Endodermal cell (in vitro differentiated cells): Measurements from ENCODE around the gene MYO5A. TPM values are rescaled to one million over a fixed set of nuclear protein-coding genes. Genes with fewer than 3 reads are reported as not detected.
"Not testable (repeated sequence)": the region's sequence is repeated elsewhere in the genome, so short reads cannot be mapped to it uniquely, and the experiment has no call there.

Experiments
- DNase-seq: peaks from one replicate; pipeline ENCODE4 v3.0.0-alpha.2; 2017
- H3K27ac ChIP-seq: 2 replicates; pipeline ENCODE4 v1.5.1; 2013; ENCODE audit warnings: mild to moderate bottlenecking, low read depth, low read length, moderate library complexity
- H3K27me3 ChIP-seq: 2 replicates; pipeline ENCODE4 v1.6.1; 2013; ENCODE audit warnings: mild to moderate bottlenecking, low read length, moderate library complexity; ENCODE audit not compliant: insufficient read depth, control insufficient read depth, poor library complexity, severe bottlenecking
- H3K36me3 ChIP-seq: 2 replicates; pipeline ENCODE4 v1.7.0; 2013; ENCODE audit warnings: mild to moderate bottlenecking, low read length, moderate library complexity; ENCODE audit not compliant: control insufficient read depth, insufficient read depth
- H3K4me1 ChIP-seq: one replicate; pipeline ENCODE4 v1.7.0; 2013; ENCODE audit warnings: low read length; ENCODE audit not compliant: control insufficient read depth, insufficient read depth
- H3K4me3 ChIP-seq: 2 replicates; pipeline ENCODE4 v1.5.1; 2013; ENCODE audit warnings: mild to moderate bottlenecking, low read length, moderate library complexity
- H3K9ac ChIP-seq: 2 replicates; pipeline ENCODE4 v1.6.1; 2013; ENCODE audit warnings: mild to moderate bottlenecking, low read length, moderate library complexity; ENCODE audit not compliant: poor library complexity, severe bottlenecking; ENCODE audit errors: extremely low read depth
- H3K9me3 ChIP-seq: 2 replicates; pipeline ENCODE4 v1.6.1; 2013; ENCODE audit warnings: mild to moderate bottlenecking, low read length, moderate library complexity; ENCODE audit not compliant: control insufficient read depth
- H3K27ac Mint-ChIP-seq: 2 replicates; pipeline ENCODE4 v1.8.0; 2020; ENCODE audit warnings: mixed read lengths
- H3K27me3 Mint-ChIP-seq: 2 replicates; pipeline ENCODE4 v1.8.0; 2021; ENCODE audit warnings: mild to moderate bottlenecking, mixed read lengths; ENCODE audit not compliant: insufficient read depth
- H3K36me3 Mint-ChIP-seq: 2 replicates; pipeline ENCODE4 v1.8.0; 2020; ENCODE audit warnings: low read depth, mixed read lengths
- H3K4me1 Mint-ChIP-seq: 2 replicates; pipeline ENCODE4 v1.8.0; 2020; ENCODE audit warnings: mixed read lengths
- H3K4me3 Mint-ChIP-seq: 2 replicates; pipeline ENCODE4 v1.8.0; 2020; ENCODE audit warnings: mild to moderate bottlenecking, moderate library complexity, mixed read lengths
- H3K9me3 Mint-ChIP-seq: 2 replicates; pipeline ENCODE4 v1.8.0; 2020; ENCODE audit warnings: mild to moderate bottlenecking, mixed read lengths
- WGBS, 2 experiments: methylation state at CpG; one replicate each; pipeline versions ENCODE4 v1.1.5 to v1.1.7; 2013; ENCODE audit warnings: missing lambda C conversion rate in 2 of 2, mixed read lengths in 1 of 2; ENCODE audit not compliant: insufficient coverage in 1 of 2, insufficient read length in 1 of 2; 5-methylcytosine and 5-hydroxymethylcytosine counted together
- total RNA-seq, 2 donors: library from RNA; stranded (reverse); fragmentation: NEBNext Ultra II Directional in 1 of 2; extraction: Animal tissue kit (Norgen Biotek cat#: 25700) in 1 of 2; gene quantifications; 2 replicates in 1 of 2; 3 replicates in 1 of 2; pipeline ENCODE4 v1.2.1, GENCODE V29; 2021
- TF ChIP-seq, protein P1 (sequence below): fragments of 200-600 bp; sonication (generic); conservative IDR thresholded peaks from 2 replicates; pipeline ENCODE4 v1.5.0; 2021; ENCODE audit warnings: antibody characterized with exemption, mild to moderate bottlenecking

MYO5A gene
- total RNA-seq, 2 donors from 2014 or later: 10.0 to 13.1 TPM

DNA sequence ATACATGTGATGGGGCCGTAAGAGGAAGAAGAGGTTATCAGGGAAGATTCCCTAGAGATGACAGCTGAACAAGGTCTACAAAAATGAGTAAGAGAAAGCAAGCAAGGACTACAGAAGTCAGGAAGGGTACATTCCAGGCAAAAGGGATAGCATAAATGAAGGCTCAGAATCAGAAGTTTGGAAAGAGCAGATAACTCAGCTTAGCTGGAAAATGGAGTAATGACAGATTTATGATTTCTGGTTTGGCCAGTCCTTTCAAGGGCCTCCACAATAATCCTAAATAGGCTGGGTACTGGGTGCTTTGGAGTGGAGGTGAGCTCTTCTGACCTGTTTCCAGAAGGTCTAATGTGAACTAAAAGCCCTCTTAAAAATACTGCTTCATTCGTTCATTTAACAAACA, 110.7 kb downstream of the MYO5A start:
- TF ChIP-seq, protein P1, sequence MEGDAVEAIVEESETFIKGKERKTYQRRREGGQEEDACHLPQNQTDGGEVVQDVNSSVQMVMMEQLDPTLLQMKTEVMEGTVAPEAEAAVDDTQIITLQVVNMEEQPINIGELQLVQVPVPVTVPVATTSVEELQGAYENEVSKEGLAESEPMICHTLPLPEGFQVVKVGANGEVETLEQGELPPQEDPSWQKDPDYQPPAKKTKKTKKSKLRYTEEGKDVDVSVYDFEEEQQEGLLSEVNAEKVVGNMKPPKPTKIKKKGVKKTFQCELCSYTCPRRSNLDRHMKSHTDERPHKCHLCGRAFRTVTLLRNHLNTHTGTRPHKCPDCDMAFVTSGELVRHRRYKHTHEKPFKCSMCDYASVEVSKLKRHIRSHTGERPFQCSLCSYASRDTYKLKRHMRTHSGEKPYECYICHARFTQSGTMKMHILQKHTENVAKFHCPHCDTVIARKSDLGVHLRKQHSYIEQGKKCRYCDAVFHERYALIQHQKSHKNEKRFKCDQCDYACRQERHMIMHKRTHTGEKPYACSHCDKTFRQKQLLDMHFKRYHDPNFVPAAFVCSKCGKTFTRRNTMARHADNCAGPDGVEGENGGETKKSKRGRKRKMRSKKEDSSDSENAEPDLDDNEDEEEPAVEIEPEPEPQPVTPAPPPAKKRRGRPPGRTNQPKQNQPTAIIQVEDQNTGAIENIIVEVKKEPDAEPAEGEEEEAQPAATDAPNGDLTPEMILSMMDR: no peak
- Histone ChIP-seq H3K9me3 (peaks cover 9% of the 10 kb centered on the region), H3K27me3 (no peaks in the 10 kb centered on the region), H3K36me3 (no peaks in the 10 kb centered on the region), H3K4me3 (no peak overlapping the region), H3K9ac (no peak overlapping the region), H3K4me1 (no peaks in the 10 kb centered on the region), H3K27ac (no peak overlapping the region)
- Mint-ChIP-seq H3K4me3 (no peak overlapping the region), H3K9me3 (no peaks in the 10 kb centered on the region), H3K27ac (no peak overlapping the region), H3K4me1 (peaks cover 28% of the 10 kb centered on the region), H3K27me3 (no peaks in the 10 kb centered on the region), H3K36me3 (no peaks in the 10 kb centered on the region)
- no peak for DNase-seq
- 81 to 94% methylated on average over 1 to 2 of the region's 2 CpGs for WGBS, 2 experiments

DNA sequence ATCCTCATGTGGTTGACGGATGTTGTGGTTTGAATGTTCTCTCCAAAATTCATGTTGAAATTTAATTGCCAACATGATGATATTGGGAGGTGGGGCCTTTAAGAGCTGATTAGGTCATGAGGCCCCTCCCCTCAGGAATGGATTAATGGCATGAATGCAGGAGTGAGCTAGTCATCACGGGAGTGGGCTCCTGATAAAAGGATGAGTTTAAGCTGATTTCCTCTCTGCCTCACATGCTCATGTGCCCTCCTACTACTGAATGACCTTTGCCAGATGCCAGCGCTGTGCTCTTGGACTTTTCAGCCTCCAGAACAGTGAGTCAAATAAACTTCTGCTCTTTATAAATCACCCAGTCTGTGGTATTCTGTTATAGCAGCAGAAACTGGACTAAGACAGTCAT, 111.2 kb downstream of the MYO5A start:
- Mint-ChIP-seq H3K4me1 (peaks cover 28% of the 10 kb centered on the region), H3K36me3 (no peaks in the 10 kb centered on the region), H3K9me3 (no peaks in the 10 kb centered on the region), H3K27ac (no peak overlapping the region), H3K4me3 (no peak overlapping the region), H3K27me3 (no peaks in the 10 kb centered on the region)
- no peak for DNase-seq
- Histone ChIP-seq H3K4me3 (no peak overlapping the region), H3K36me3 (no peaks in the 10 kb centered on the region), H3K27me3 (no peaks in the 10 kb centered on the region), H3K9ac (no peak overlapping the region), H3K4me1 (no peaks in the 10 kb centered on the region), H3K9me3 (peaks cover 9% of the 10 kb centered on the region), H3K27ac (no peak overlapping the region)
- WGBS, 2 experiments: 87 to 91% methylated on average over 2 to 3 of the region's 3 CpGs
- TF ChIP-seq, protein P1: no peak

DNA sequence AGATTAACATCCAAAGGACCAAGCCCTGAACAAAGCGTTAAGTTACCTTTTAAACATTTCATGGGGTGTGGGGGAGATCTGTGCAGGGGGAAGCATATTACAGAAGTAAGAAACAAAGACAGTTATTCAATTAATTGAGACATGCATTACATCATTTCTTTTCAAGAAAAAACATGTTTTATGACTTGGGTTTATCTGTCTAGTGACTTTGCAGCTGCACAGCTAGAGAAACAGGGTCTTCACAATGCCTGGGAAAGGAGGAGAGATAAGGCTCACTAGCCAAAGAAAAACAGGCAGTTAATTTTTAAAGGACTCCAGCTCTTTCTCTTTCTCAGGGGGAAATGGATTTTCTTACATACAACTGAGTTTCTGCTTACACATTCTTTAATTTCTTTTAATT, 112.1 kb downstream of the MYO5A start:
- H3K9me3 ChIP-seq, H3K27me3 Mint-ChIP-seq, H3K36me3 ChIP-seq, H3K27ac ChIP-seq, H3K4me1 ChIP-seq, H3K9me3 Mint-ChIP-seq, H3K27me3 ChIP-seq, H3K9ac ChIP-seq, H3K36me3 Mint-ChIP-seq, DNase-seq: not testable (repeated sequence)
- Mint-ChIP-seq H3K4me3 (peak overlapping the region; percentile 9), H3K4me1 (peaks cover 31% of the 10 kb centered on the region), H3K27ac (peak overlapping the region; percentile 41)
- peak overlapping the region; percentile 27 for H3K4me3 ChIP-seq
- WGBS, 2 experiments: 100% methylated on average over 1 of the region's 1 CpG; no CpG with 5 or more reads in 1 of the 2 experiments

- H3K9ac ChIP-seq: no peak overlapping the region
- TF ChIP-seq, protein P1: no peak
- peaks cover 9% of the 10 kb centered on the region for H3K9me3 ChIP-seq
- H3K27me3 ChIP-seq: no peaks in the 10 kb centered on the region
- Mint-ChIP-seq H3K36me3 (no peaks in the 10 kb centered on the region), H3K9me3 (no peaks in the 10 kb centered on the region), H3K27me3 (no peaks in the 10 kb centered on the region), H3K4me1 (peaks cover 31% of the 10 kb centered on the region), H3K4me3 (no peak overlapping the region), H3K27ac (no peak overlapping the region)
- WGBS, 2 experiments: 83 to 100% methylated on average over 1 to 2 of the region's 2 CpGs
- H3K27ac ChIP-seq: no peak overlapping the region
- no peak overlapping the region for H3K4me3 ChIP-seq
- no peak for DNase-seq
- no peaks in the 10 kb centered on the region for H3K36me3 ChIP-seq
- no peaks in the 10 kb centered on the region for H3K4me1 ChIP-seq
These were observed 113.1 kb downstream of the MYO5A start for GRCh38 chr15:52415628-52416027.
